Uterus (tissue), 4 donors: ENCODE measurements around the gene CD7. TPM values are rescaled to one million over a fixed set of nuclear protein-coding genes. Genes with fewer than 3 reads are reported as not detected.

Source experiments
- DNase-seq, 2 donors: peaks; one replicate each; pipeline ENCODE4 v3.0.0-alpha.2; 2019 to 2020
- H3K27ac ChIP-seq, 2 donors: fragments of 200-600 bp; sonication (generic); 1 replicate in 1 of 2; 2 replicates in 1 of 2; pipeline ENCODE4 v1.5.1; 2016 to 2018
- H3K27me3 ChIP-seq, 2 donors: fragments of 200-600 bp; sonication (generic); one replicate each; pipeline ENCODE4 v1.5.1; 2018 to 2019; ENCODE audit warnings: control low read depth in 1 of 2
- H3K36me3 ChIP-seq, 2 donors: fragments of 200-600 bp; sonication (generic); one replicate each; pipeline ENCODE4 v1.5.1; 2019; ENCODE audit warnings: control low read depth in 1 of 2
- H3K4me1 ChIP-seq, 2 donors: fragments of 200-600 bp; sonication (generic); one replicate each; pipeline ENCODE4 v1.5.1; 2018 to 2019; ENCODE audit warnings: control low read depth in 1 of 2
- H3K4me3 ChIP-seq, 2 donors: fragments of 200-600 bp; sonication (generic); 1 replicate in 1 of 2; 2 replicates in 1 of 2; pipeline ENCODE4 v1.5.1; 2018 to 2019; ENCODE audit warnings: mild to moderate bottlenecking in 1 of 2
- H3K9me3 ChIP-seq, 2 donors: fragments of 200-600 bp; sonication (generic); one replicate each; pipeline ENCODE4 v1.5.1; 2019; ENCODE audit warnings: control low read depth in 1 of 2
- POLR2A ChIP-seq, 2 donors: fragments of 450-650 bp; IDR thresholded peaks; one replicate each; pipeline ENCODE4 v1.6.1; 2016; ENCODE audit warnings: antibody characterized with exemption in 2 of 2, mild to moderate bottlenecking in 1 of 2, moderate library complexity in 1 of 2
- intact Hi-C: fragments of 100-400 bp; cut with DNase I; formaldehyde crosslinking; loops from one replicate; pipeline ENCODE4 v1.15.1; 2023; ENCODE audit warnings: low total_unique reads
- total RNA-seq, 4 donors: library from RNA; depleted of rRNA in 3 of 4; stranded (reverse); fragments of >200 nt in 3 of 4; gene quantifications; one replicate each; pipeline versions ENCODE4 v1.1.0 to v1.2.4, GENCODE V29; 2014 to 2023
- TF ChIP-seq, protein P1 (sequence below), 4 experiments: fragments of 200-600 bp in 2 of 4; fragments of 450-650 bp in 2 of 4; sonication (generic) in 2 of 4; IDR thresholded peaks; one replicate each; pipeline ENCODE4 v1.5.1; 2016 to 2019; ENCODE audit warnings: antibody characterized with exemption in 4 of 4, mild to moderate bottlenecking in 2 of 4, moderate library complexity in 1 of 4
- donor health status: DM: yes; HTN: yes; CAD: no.

Gene CD7
- total RNA-seq, 4 donors from 2014 or later: 2.1 to 4.1 TPM; not detected in 2

- TF ChIP-seq POLR2A (IDR thresholded peaks at IDR 0.05): no peak
- Histone ChIP-seq H3K27me3 (no peaks in the 10 kb centered on the region), H3K4me3 (no peak overlapping the region), H3K9me3 (no peaks in the 10 kb centered on the region), H3K4me1 (no peaks in the 10 kb centered on the region), H3K36me3 (no peaks in the 10 kb centered on the region), H3K27ac (no peak overlapping the region)
- intact Hi-C loops: no loop called here
- no peak for DNase-seq
Observed at GRCh38 chr17:82346342-82347300, 29.2 kb upstream of the CD7 start.

GRCh38 chr17:82345151-82345976 is 28.0 kb upstream of the CD7 start:
- Histone ChIP-seq H3K27me3 (no peaks in the 10 kb centered on the region), H3K36me3 (no peaks in the 10 kb centered on the region), H3K9me3 (no peaks in the 10 kb centered on the region), H3K27ac (no peak overlapping the region), H3K4me1 (no peaks in the 10 kb centered on the region), H3K4me3 (no peak overlapping the region)
- intact Hi-C loops: no loop called here
- DNase-seq: no peak
- no peak for TF ChIP-seq POLR2A (IDR thresholded peaks at IDR 0.05)
- TF ChIP-seq, protein P1, sequence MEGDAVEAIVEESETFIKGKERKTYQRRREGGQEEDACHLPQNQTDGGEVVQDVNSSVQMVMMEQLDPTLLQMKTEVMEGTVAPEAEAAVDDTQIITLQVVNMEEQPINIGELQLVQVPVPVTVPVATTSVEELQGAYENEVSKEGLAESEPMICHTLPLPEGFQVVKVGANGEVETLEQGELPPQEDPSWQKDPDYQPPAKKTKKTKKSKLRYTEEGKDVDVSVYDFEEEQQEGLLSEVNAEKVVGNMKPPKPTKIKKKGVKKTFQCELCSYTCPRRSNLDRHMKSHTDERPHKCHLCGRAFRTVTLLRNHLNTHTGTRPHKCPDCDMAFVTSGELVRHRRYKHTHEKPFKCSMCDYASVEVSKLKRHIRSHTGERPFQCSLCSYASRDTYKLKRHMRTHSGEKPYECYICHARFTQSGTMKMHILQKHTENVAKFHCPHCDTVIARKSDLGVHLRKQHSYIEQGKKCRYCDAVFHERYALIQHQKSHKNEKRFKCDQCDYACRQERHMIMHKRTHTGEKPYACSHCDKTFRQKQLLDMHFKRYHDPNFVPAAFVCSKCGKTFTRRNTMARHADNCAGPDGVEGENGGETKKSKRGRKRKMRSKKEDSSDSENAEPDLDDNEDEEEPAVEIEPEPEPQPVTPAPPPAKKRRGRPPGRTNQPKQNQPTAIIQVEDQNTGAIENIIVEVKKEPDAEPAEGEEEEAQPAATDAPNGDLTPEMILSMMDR (IDR thresholded peaks at IDR 0.05): no peak

- DNase-seq: no peak
- Histone ChIP-seq H3K27ac (no peak overlapping the region), H3K4me3 (no peak overlapping the region), H3K36me3 (no peaks in the 10 kb centered on the region), H3K4me1 (no peaks in the 10 kb centered on the region), H3K27me3 (no peaks in the 10 kb centered on the region), H3K9me3 (no peaks in the 10 kb centered on the region)
- intact Hi-C loops: no loop called here
- TF ChIP-seq, protein P1 (IDR thresholded peaks at IDR 0.05): no peak
- no peak for TF ChIP-seq POLR2A (IDR thresholded peaks at IDR 0.05)
Observed at GRCh38 chr17:82344175-82344907, 26.9 kb upstream of the CD7 start.

GRCh38 chr17:82343560-82343959 is 26.2 kb upstream of the CD7 start:
- Histone ChIP-seq H3K9me3 (no peaks in the 10 kb centered on the region), H3K27ac (no peak overlapping the region), H3K36me3 (no peaks in the 10 kb centered on the region), H3K4me3 (no peak overlapping the region), H3K27me3 (no peaks in the 10 kb centered on the region), H3K4me1 (no peaks in the 10 kb centered on the region)
- intact Hi-C loops: no loop called here
- TF ChIP-seq, protein P1 (IDR thresholded peaks at IDR 0.05): no peak
- TF ChIP-seq POLR2A (IDR thresholded peaks at IDR 0.05): no peak
- no peak for DNase-seq

- DNase-seq: no peak
- Histone ChIP-seq H3K27me3 (no peaks in the 10 kb centered on the region), H3K36me3 (no peaks in the 10 kb centered on the region), H3K4me3 (no peak overlapping the region), H3K27ac (no peak overlapping the region), H3K9me3 (no peaks in the 10 kb centered on the region), H3K4me1 (no peaks in the 10 kb centered on the region)
- no peak for TF ChIP-seq POLR2A (IDR thresholded peaks at IDR 0.05)
- TF ChIP-seq, protein P1 (IDR thresholded peaks at IDR 0.05): no peak
- intact Hi-C loops: no loop called here
Observed at GRCh38 chr17:82342361-82343079, 25.1 kb upstream of the CD7 start.
